ENCODE data around the gene PHACTR3.

PHACTR3 gene

DNA sequence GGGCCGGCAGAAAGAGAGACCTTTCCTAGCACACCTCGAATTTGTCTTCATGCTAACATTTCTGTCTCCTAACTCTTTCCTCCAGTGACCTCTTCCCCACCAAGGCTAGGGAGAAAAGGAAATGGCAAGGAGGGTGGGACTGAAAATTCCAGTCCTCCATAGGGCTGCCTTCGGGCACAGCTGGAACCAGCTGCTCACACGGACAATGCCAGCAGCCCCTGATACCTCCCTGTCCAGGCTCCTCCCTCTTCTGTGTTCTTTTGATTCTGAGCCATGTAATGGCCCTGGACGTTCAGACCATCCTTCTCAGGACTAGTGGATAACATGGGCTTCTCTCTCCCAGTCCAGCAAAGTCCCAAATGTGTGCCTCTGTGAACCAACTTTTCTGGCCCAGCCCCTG lies 29.1 kb upstream of the PHACTR3 start:
- DNase-seq, result no peak

DNA sequence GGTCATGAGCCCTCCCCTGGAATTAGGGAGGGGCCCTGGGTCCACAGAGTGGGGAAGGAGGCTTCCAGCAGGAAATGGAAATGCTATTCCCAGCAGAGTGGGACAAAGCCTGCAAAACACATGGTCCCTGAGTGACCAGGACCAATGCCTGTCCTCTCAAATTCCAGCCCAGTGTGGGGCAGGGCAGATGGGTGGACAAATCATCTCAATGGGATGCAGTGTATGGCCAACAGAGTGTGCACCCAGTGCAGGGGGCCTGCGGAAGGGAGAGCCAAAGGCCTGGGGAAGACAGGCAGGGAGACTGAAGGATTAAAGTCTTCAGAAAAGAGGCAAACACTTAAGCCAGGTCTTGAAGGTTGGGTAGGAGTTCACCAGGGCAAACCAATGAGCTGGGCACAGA lies 28.7 kb upstream of the PHACTR3 start:
- no peak for DNase-seq

DNA sequence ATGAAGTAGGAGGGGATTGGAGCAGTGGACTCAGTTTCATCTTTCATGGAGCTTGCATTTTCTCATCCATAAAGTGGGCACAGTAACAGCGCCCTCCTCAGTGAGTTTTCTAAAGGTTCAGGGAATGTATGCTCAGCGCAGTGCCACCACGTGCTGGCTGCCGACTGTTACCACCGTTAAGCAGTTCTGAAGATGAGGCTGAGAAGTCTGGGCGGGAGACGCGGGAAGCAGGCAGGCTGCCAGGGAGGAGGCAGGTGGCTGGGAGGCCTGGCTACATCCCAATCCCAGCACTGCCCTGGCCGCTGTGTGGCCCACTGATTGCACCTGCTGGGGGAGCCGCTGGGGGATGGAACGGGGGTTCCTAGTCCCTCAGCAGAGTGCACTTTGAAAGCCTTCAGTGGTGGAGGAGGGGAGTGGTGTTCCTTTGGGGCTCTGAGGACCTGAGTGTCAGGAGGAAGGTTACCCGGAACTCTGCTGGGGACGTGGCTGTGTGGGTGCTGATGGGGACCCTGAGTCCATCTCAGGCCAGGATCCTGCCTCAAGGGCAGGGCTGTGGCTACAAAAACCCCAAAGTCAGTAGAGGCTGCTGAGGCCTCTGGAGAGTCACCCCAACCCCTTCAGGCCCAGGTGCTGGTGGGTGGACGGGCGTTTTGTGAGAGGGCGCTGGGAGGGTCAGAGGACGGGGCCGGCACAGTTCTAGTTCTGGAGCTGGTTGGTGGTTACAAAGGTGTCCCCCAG lies 28.0 kb upstream of the PHACTR3 start:
- DNase-seq, result no peak

DNA sequence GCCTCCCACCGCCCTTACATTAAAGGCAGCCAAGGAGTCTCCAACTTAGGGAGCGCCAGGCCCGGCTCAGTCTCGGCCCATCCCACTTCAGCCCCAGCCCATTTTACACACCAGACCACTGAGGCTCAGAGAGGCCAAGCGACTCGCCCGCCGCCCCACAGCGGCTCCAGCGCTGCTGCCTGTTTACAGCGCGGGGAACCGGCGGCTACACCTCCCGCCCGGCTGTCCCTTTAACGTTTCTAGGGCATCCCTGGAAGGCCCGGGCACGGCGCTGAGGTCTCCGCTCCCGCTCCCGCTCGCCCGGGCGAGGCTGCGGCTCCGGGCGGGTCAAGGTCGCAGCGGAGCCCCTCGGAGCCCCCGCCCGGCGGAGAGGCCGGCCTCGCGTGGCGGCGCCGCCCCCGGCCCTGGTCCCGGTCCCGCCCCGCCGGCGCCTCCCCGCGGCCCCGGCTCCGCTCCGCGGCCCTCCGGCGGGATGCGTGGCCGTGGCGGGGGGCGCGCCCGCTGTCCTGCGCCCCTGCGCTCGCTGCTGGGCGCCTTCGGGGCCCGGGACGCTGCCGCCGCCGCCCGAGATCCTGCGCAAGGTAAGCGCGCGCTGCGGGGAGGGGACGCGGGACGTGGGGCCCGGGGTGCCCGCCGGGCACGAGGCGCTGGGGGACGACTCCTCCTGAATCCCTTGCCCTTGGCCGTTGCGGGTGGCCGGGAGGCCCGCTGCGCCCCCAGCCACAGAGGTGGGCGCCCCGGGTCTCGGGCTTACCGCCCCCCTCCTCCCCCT lies 27.1 kb upstream of the PHACTR3 start:
- DNase-seq, result no peak

DNA sequence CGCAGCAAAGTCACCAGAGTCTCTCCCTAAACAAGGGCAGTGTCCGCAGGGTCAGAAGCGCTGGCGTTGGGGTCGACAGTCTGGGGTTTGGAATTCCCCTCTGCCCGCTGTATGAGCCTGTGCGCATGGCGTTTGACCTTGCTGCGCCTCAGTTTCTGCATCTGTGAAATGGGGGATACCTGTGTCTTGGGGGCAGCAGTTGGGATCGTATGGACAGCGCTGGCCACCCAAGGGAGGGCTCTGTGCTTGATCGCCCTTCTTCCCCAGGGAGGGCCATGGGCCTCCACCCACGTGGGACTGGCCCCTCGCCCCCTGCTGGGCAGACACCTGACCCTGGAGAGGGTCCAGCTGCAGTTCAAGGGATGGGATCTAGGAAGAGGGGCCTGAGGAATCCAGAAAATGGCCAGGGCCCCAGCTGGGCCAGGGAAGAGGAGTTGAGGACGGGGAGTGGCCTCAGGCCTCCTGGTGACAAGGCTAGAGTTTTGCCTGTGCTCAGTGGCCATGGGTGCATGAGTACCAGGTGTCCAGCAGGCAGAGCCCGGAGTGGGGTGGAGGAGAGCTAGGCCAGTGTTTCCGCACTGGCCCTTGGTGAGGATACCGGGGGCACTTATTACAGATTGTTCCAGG lies 26.4 kb upstream of the PHACTR3 start:
- no peak for DNase-seq

DNA sequence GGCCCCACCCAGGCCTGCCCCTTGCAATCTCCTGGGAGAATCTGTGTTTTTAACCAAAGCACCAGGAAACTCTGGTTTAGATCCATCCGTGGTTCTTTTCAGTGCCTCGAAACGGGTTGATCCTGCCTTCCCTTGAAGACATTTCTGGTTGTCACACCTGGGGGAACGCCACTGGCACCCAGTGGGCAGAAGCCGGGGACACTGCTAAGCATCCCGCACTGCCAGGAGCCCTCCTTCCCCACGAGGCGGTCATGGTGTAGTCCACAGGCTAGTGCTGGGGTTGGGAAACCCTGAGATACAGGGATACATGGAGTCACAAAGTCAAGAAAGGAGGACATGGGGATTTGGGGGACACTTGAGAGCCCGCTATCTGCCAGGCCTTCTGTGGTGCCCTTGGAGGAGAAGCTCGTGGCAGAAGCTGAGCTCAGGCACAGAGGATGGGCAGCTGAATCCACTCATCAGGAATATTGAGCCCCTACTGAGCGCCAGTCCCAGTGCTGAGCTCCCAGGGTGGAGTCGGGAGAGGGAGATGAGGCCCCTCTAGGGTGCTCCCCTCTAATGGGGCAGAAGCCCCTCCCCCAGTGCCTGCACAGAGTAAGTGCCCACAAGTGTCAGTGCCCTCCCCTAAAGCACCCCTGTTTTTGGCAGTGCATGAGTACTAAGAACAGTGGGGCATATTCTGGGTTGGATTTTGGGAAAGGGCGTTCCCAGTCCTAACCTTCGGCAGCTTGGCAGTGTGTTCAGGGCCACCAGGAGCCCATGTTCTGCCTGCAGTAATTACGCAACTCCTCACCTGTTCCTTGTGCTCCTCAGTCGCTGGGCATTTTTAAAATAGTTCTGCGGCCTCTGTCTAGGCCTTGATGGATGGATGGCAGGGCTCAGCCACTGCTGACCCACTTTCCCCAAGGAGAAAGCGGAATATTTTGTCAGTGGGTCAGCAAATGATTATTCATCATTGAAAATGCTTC lies 25.6 kb upstream of the PHACTR3 start:
- DNase-seq, result no peak

DNA sequence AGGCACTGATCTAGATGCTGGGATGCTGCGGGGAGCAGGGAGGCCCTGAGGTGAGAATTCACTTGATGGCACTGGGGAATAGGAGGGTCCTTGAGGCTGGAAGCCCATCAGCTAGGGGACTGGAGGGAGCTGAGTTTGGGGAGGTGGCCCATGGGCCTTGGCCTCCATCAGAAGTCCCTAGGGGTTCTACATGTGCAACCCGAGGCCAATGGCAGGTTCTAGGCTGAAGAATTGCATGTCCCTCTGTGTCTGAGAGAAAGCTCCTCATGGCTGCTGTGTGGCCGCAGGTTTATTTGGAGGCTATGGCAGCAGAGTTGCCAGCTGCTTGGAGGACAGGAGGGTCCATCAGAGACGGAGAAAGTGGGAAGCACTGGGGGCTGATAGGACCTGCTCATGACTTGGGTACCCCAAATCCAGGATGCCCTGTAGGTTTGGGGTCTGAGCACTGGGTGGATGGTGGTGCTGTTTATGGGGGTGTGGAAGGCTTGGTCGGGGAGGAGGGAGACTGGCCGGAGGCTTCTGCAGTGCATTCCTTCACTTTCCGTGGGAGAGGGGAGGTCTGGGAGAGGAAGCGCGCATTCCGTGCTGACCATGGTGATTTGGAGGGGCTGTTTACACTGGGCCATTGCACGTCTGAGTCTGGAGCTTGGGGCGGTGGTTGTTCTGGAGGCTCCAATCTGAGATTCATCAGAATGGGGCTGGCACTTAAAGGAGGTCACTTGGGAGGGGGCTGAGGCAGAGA lies 24.8 kb upstream of the PHACTR3 start:
- no peak for DNase-seq

DNA sequence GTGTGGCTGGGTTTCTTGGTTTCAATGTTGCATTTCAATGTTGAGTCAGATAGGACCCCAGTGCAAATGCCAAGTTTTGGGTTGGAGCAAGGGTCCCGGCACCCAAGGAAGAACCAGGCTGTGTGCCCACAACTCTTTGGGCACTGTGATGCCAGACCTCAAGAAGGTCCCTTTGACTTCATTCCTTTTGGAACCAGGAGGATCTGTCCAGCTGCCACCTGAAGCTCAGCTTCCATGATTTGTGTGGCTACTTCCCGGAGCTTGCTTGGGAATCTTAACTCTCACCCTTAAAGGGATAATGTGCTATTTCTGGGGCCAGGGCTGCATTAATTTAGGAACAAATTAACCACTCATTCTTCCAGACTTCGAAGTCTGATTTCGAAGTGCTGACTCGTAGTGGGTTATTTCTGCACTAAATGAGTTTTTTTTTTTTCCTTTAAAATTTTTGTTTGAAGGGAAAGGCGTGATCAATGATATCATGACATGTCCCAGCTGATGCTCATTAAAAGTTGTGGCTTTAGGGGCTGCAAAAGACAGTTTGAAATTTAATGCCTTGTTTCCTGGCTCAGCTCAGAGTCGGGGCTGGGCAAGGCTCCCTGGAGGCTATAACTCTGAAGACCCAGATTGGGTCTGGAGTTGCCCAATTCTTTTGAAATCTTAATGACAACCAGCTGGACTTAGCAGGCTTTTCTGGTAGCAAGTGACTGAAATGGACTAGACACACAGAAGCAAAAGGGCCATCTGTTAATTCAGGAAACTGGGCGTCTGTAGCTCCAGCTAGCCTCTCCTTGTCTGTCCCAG lies 24.0 kb upstream of the PHACTR3 start:
- no peak for DNase-seq

DNA sequence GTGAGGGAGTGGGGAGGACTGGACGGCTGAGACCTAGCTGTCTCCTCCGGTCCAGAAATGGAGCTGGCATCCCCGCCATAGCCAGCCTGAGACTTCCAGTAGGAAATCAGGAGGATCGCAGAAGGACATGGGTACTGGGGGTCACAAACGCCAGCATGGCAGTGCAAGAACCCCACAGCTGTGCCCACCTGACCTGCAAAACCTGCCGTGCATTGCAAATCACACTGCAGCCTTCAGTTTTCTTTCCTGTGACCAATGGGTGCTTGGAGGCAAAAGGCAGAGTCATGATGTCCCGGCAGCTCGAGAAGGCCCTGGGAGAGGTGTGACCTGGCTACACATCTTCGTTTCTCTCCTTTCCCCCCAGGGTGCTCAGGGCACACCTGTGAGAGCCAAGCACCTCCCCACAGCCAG lies 23.3 kb upstream of the PHACTR3 start:
- DNase-seq, result no peak

DNA sequence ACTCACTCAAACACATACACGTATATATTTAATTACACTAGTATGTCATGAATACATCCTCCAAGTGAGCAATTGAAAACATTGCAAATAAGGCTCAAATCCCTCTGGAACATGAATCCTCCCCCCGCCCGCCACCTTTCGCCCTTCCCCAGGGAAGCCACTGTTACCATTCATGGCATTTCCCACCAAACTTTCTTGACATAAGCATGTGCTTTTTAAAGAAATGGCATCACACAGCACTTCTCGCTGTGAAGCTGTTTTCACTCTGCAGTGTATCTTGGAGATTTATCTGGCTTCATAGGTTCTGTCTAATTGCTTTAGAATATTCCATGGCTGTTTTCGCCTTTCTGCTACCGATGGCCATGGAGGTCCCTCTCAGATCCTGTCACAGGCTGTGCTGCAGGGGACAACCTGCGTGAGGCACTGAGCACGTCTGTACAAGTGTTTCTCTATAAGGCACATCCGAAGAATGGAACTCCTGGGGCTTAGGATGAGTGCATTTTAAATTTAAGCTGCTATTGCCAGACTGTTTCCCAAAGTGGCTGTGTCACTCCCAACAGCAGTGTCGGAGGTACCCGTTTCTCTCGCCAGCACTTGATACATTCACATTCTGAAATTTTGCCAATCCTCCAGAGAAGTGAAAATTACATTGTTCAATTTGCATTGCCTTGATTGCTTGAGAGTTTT lies 22.2 kb upstream of the PHACTR3 start:
- DNase-seq, result no peak

DNA sequence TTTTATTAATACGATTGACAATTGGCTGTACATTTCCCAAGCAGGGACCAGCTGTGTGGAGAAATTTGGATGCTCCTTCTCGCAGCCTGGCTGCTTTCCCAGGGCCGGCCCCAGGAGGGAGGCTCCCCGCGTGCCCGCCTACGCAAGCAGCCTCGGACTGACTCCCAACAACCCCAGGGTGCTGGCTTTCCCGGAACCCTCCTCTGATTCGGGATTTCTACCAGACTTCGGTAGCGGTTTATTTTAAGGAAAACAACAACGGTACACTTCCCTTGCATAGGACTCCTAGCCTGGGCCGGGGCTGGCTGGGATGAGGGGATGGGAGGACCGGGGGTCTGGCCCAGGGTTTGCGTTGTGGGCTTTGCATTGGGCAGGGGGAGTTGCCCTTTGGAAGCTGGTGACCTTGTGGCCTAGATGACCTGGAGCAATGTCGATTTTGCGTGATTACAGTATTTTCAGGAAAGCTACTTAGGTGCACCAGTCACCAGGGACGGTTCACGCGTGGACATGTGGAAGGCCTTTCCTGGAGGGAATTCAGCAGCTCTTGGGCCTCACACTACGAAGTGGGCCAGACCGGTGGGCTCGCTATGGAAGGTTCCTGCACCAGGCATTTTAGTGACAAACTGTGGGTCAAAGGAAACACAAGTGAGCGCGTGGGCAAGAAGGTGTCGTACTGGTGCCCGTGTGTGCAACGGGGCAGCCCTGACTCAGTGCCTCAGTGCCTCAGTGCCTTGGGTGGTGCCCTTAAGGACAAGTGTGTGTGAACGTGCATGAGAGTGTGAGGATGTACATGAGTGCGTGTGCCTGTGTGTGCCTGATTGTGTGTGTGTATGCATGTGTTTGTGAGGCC lies 20.7 kb upstream of the PHACTR3 start:
- no peak for DNase-seq

DNA sequence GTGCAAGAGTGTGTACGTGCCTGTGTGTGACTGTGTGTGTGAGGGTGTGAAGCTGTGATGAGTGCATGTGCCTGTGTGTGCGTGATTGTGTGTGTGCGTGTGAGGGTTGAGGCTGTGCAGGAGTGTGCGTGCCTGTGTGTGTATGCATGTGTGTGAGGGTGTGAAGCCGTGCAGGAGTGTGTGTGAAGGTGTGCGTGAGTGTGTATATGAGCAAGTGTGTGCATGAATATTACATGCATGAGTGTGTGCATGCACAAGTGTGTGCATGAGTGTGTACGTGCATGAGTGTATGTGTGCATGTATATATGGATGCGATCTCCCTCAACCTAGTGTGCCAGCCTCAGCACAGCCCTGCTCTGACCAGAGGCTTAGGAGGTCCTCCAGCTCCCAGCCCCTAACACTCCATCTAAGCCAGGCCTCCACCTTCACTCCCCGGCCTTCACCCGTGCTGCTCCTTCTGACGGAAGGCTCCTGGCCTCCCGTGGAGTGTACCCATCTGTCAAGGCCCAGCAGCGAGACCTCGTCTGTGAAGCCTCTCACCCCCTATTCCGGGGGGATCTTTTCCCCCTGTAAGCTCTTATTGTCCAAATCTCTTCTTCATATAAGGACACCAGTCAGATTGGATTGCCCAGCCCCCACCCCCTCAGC lies 19.9 kb upstream of the PHACTR3 start:
- no peak for DNase-seq

DNA sequence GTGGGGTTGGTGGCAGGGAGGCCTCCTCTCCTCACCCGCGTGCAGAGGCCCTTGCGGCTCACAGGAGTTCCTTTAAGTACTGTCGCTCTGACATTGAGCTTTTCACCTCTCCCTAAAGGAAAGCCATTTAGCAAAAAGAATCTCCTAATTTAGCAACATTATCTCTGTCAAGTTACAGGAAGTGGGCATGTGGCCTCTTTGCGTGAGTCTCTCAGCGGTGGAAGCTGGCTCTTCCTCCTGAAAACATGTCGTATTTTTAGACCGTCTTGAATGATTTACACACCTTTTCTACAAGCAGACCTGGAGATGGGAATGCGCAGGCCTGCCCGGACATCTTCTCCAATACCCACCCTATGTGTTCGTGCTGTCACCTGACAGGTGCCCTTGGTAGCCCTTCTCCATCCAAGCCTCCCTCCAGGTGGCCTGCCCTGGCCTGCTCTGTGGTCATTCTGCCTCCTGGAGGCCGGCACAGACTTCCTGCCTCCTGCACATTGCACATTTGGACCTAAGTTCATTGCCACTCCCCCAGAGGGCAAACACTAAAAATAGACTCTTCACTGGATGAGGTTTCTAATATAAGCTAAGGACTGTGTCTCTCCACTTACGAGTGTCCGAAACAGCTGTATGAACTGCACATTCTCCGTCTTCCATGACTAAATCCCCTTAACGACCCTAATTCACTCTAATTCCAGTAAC lies 18.5 kb upstream of the PHACTR3 start:
- no peak for DNase-seq

DNA sequence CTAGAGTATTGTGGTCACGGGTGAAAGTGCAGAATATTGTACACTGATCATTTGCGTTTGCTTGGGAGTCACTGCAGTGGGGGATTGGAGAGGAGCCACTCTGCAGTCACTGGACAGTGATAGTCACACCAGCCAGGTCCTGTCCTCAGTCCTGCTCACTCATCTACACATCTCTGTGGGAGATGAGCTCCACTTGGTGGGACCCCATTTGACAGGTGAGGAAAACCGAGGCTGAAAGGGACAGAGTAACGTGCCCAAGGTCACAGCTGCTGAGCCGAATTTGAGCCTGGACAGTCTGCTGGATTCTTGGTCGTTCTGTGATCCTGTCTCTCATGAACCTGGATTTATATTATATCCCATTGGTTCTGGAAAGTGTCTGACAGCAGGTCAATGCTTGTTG lies 17.7 kb upstream of the PHACTR3 start:
- DNase-seq, result no peak

DNA sequence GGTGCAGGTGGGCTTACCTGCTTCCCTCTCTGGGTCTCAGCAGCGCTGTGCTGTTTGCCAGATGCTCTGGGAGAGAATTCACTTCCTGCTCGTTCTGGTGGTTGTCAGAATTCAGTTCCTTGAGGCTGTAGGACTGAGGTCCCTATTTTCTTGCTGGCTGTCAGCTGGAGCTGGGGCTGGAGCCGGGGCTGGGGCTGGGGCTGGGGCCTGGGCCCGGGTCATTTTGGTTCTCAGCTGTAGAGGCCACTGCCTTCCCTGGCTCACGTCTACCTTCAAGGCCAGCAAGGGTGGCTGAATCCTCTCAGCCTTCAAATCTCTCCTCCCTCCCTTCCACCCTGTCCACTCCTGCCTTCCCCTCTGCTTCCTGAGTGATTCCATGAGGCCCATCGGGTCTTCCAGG lies 16.8 kb upstream of the PHACTR3 start:
- no peak for DNase-seq

DNA sequence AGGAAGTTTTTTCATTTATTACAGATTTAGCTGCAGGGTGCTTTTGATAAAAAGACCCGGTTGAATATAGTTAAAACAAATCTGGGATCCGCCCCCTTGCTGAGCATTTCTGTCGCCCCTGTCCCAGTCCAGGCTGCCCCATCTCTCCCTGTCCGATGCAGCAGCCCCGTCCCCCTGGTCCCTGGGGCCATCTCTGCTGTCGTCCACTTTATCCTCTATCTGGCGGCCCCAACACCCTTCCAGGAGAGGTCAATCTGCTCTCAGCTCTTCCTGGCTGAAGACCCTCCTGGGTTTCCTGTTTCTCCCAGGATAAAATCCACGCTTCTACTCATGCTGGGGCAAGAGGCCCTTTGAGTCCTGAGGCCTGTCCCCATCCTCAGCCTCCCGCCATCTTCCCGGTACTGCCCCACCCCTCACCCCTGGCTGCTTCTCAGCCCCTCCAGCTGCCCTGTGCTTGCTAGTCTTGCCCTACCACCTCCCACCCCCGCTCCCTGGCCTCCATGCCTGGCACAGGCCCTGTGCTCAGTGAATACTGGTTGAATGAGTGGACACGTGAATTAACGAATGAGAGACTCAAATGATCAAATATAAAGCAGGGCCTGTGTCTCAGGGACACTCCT lies 16.0 kb upstream of the PHACTR3 start:
- no peak for DNase-seq

DNA sequence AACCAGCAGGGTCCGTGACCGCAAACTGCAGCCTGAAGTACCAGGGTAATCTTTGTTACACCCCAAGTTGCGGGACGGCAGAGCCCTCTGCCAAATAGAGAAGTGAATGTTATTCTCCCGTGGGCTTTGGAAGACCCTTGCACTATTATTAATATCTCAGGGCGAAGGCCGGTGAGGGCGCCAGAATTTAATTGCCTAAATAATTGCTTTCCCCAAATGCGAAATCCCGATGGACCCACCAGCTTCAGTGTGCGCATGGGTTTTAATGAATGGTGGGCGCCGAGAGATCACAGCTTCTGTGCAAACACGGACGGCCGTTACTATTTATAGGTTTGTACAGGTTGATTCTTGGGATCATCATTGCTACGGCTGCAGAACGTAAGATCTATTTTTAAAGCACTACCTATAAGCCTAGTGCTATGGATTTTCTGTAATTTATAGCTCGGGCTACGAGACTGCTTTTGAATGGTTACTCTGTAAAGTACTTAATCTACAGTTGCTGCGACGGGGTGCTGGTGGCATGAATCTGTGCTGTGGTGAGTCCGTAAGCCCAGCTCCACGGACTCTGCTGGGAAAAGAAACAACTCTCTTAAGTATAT lies 15.2 kb upstream of the PHACTR3 start:
- DNase-seq, result no peak

DNA sequence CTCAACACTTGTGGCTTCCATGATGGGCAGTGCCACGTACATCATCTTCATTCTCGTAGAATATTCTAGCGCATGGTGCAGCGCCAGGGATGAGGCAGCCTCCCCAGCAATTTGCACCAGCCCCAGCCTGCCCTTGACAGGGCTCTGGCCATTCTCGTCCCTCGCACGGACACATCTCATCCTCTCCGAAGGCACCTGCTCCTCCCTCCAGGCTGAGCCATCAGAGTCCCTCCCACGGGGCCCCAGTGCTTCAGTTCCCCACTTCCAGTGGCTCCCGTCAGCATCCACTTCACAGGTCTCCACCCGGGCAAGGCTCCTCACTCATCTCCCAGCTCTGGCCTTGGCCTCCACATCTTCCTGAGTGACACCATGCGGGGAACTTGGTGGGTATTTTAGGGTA lies 13.3 kb upstream of the PHACTR3 start:
- DNase-seq, result no peak
